Measurements from ENCODE around the gene PLCL1.

PLCL1 gene

DNA sequence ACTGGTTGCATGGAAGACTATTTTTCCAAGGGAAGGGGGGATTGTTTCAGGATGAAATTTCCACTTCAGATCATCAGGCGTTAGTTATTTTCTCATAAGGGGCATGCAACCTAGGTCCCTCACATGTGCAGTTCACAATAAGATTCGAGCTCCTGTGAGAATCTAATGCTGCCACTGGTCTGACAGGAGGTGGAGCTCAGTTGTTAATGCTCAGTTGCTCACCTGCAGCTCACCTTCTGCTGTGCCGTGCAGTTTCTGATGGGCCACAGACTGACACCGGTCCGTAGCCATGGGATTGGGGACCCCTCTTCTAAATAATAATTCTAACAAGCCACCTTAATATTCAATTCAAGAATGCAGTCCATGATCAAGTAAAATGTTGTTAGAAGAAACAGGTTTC is 34.9 kb downstream of the PLCL1 start:
- H3K27me3 ChIP-seq (ENCODE audit: control insufficient read depth, insufficient read depth, low read length): no peaks in the 10 kb centered on the region
- no peak overlapping the region for H3K27ac ChIP-seq (ENCODE audit: low read depth, low read length)
- no peaks in the 10 kb centered on the region for H3K9me3 ChIP-seq (ENCODE audit: control insufficient read depth, insufficient read depth, low read depth, low read length)
- no peak overlapping the region for H3K9ac ChIP-seq (ENCODE audit: low read length)
- no peaks in the 10 kb centered on the region for H3K4me1 ChIP-seq (ENCODE audit: control insufficient read depth, insufficient read depth, low read length)
- no peaks in the 10 kb centered on the region for H3K36me3 ChIP-seq (ENCODE audit: control insufficient read depth, insufficient read depth, low read length)
- no peak overlapping the region for H3K4me3 ChIP-seq (ENCODE audit: low read depth, low read length)

DNA sequence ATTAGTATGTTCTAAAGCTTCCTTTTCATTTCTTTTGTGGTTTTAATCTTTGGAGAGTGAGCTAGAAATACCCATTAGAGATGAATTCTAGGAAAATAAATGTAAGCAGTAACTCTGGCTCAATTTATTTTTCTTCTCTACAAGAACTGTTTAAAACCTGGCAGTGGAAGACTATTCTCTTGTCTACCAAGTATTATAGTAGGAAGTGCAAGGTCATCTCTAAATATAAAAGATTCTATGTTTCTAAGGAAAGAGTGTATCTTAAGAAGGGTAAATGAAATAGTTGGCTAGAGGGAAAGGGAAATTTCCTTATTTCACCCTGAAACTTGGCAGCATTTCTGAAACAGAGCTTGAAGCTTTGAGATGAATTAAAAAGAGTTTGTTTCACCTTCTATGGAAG is 35.5 kb downstream of the PLCL1 start:
- Histone ChIP-seq H3K4me1 (ENCODE audit: control insufficient read depth, insufficient read depth, low read length) (no peaks in the 10 kb centered on the region), H3K36me3 (ENCODE audit: control insufficient read depth, insufficient read depth, low read length) (no peaks in the 10 kb centered on the region), H3K27ac (ENCODE audit: low read depth, low read length) (no peak overlapping the region), H3K9ac (ENCODE audit: low read length) (no peak overlapping the region), H3K4me3 (ENCODE audit: low read depth, low read length) (no peak overlapping the region), H3K9me3 (ENCODE audit: control insufficient read depth, insufficient read depth, low read depth, low read length) (no peaks in the 10 kb centered on the region), H3K27me3 (ENCODE audit: control insufficient read depth, insufficient read depth, low read length) (no peaks in the 10 kb centered on the region)

DNA sequence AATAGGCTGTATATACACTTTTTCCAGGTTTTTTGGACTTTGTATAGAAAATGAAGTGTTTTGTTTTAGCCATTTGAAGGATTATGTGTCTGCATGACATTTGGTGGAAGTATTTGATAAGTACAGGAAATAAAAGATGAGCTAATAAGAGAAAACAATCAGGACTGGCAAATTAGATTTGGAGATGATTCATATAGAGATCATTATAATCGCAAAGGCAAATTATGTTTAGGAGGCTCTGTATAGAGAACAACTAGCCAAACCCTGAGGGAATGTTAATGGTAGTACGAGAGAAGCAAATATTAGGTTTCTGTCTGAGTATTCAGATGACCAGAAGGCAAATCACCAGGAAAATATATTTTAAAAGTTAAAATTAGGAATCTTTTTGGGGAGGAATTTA is 41.7 kb downstream of the PLCL1 start:
- H3K4me1 ChIP-seq (ENCODE audit: control insufficient read depth, insufficient read depth, low read length): no peaks in the 10 kb centered on the region
- no peaks in the 10 kb centered on the region for H3K36me3 ChIP-seq (ENCODE audit: control insufficient read depth, insufficient read depth, low read length)
- no peaks in the 10 kb centered on the region for H3K27me3 ChIP-seq (ENCODE audit: control insufficient read depth, insufficient read depth, low read length)
- H3K9ac ChIP-seq (ENCODE audit: low read length): no peak overlapping the region
- H3K4me3 ChIP-seq (ENCODE audit: low read depth, low read length): no peak overlapping the region
- no peak overlapping the region for H3K27ac ChIP-seq (ENCODE audit: low read depth, low read length)
- H3K9me3 ChIP-seq (ENCODE audit: control insufficient read depth, insufficient read depth, low read depth, low read length): no peaks in the 10 kb centered on the region

DNA sequence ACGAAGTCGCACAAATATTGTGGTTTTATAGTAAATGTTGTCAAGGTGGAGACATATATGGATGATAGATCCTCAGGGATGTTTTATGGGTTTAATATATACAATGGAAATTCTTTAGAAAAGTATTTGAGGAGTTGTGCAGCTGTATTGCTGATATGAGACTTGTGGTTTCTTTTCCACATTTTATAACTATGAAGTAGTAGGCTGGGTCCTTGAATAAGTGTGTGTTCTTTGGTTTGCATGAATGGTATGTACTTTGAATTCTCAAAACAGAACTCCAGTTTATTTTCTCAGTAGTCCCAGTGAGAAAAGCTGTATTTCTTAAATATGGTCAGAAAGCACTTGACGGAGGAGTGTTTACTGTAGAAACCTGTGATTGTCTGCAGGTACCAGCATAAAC is 42.4 kb downstream of the PLCL1 start:
- Histone ChIP-seq H3K27ac (ENCODE audit: low read depth, low read length) (no peak overlapping the region), H3K9ac (ENCODE audit: low read length) (no peak overlapping the region), H3K36me3 (ENCODE audit: control insufficient read depth, insufficient read depth, low read length) (no peaks in the 10 kb centered on the region)

DNA sequence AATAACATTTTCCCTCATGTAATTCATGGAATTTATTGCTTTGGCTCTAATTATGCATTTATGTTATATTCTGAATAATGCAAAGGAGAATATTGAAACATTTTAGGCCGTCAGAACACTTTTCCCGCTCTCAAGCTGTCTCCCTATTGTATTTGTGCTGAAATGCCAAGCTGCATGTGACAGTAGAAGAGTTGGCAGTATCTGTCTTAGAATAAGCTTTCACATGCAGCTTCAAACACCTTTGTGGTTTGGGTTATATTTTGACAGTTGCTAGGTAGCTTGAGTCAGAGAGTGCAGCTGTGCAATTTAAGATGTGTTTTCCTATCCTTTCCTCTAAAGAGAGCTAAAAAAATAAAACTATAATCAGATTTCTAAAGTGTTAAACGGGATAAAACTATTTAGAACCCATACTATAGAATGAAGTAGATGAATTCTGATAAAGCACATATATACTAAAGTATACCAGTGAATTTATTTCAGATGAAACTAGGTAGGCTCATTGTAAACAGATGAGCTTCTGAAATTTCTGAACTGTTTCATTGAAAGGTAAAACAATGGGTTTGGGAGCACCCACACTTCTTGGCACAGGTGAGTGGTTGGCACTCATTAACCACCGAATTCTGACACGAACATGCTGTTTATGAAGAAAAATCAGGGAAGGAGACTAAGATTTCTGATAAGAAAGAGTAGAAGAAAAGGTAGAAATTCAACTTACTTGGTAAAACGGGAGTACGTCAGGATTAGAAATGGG is 43.4 kb downstream of the PLCL1 start:
- no peaks in the 10 kb centered on the region for H3K4me1 ChIP-seq (ENCODE audit: control insufficient read depth, insufficient read depth, low read length)
- no peak overlapping the region for H3K27ac ChIP-seq (ENCODE audit: low read depth, low read length)
- no peak overlapping the region for H3K4me3 ChIP-seq (ENCODE audit: low read depth, low read length)
- H3K9me3 ChIP-seq (ENCODE audit: control insufficient read depth, insufficient read depth, low read depth, low read length): no peaks in the 10 kb centered on the region
- no peaks in the 10 kb centered on the region for H3K36me3 ChIP-seq (ENCODE audit: control insufficient read depth, insufficient read depth, low read length)
- no peak overlapping the region for H3K9ac ChIP-seq (ENCODE audit: low read length)
- H3K27me3 ChIP-seq (ENCODE audit: control insufficient read depth, insufficient read depth, low read length): no peaks in the 10 kb centered on the region

More for the DNA sequence above, 42.4 kb downstream of the PLCL1 start:
- Histone ChIP-seq H3K27me3 (ENCODE audit: control insufficient read depth, insufficient read depth, low read length) (no peaks in the 10 kb centered on the region), H3K4me1 (ENCODE audit: control insufficient read depth, insufficient read depth, low read length) (no peaks in the 10 kb centered on the region), H3K4me3 (ENCODE audit: low read depth, low read length) (no peak overlapping the region), H3K9me3 (ENCODE audit: control insufficient read depth, insufficient read depth, low read depth, low read length) (no peaks in the 10 kb centered on the region)

DNA sequence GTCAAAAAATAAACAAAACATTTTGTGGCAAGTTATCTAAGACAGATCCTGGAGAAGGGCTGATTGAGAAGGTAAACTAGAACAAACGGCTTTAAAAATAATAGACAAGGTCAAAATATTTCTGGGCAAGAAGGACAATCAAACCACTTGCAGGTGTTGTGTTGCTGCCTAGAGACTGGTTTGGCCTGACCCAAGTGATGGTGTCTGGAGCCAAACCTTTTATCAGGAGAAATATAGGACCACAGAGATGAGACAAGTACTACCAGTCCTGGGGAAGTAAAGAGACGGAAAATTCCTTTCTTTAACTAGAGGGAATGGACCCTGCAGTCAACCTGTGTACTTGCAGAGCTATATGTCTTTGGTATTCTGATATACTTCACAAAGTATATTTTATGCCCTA is 44.2 kb downstream of the PLCL1 start:
- Histone ChIP-seq H3K4me3 (ENCODE audit: low read depth, low read length) (no peak overlapping the region), H3K36me3 (ENCODE audit: control insufficient read depth, insufficient read depth, low read length) (no peaks in the 10 kb centered on the region), H3K27me3 (ENCODE audit: control insufficient read depth, insufficient read depth, low read length) (no peaks in the 10 kb centered on the region), H3K4me1 (ENCODE audit: control insufficient read depth, insufficient read depth, low read length) (no peaks in the 10 kb centered on the region), H3K9ac (ENCODE audit: low read length) (no peak overlapping the region), H3K27ac (ENCODE audit: low read depth, low read length) (no peak overlapping the region), H3K9me3 (ENCODE audit: control insufficient read depth, insufficient read depth, low read depth, low read length) (no peaks in the 10 kb centered on the region)

DNA sequence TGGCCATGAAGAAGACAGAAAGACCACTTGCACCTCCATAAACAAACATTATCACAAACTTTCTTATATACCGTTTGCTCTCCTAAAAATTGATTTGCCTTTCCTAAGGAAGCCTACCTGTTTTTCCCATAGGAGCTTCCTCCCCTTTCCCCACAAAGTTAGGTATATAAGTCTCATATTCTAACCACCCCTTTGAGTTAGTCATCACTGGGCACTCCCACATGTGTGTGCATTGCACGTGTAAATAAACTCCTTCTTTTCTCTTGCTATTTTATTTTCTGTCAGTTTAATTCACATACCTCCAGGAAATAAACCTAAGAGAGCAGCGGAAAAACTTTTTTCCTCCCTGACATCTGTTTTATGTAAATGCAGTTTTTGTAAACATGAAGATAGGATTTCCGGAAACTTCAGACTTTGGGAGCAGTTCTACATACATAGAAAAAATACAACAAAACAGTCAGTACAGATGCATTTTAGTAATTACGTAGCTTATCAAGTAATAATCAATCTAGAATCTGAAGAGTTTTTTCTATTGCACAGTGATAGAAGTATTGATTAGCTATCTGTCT is 46.6 kb downstream of the PLCL1 start:
- H3K4me3 ChIP-seq (ENCODE audit: low read depth, low read length): no peak overlapping the region
- H3K36me3 ChIP-seq (ENCODE audit: control insufficient read depth, insufficient read depth, low read length): no peaks in the 10 kb centered on the region
- no peaks in the 10 kb centered on the region for H3K4me1 ChIP-seq (ENCODE audit: control insufficient read depth, insufficient read depth, low read length)
- no peaks in the 10 kb centered on the region for H3K27me3 ChIP-seq (ENCODE audit: control insufficient read depth, insufficient read depth, low read length)
- no peak overlapping the region for H3K9ac ChIP-seq (ENCODE audit: low read length)
- H3K27ac ChIP-seq (ENCODE audit: low read depth, low read length): no peak overlapping the region
- no peaks in the 10 kb centered on the region for H3K9me3 ChIP-seq (ENCODE audit: control insufficient read depth, insufficient read depth, low read depth, low read length)

DNA sequence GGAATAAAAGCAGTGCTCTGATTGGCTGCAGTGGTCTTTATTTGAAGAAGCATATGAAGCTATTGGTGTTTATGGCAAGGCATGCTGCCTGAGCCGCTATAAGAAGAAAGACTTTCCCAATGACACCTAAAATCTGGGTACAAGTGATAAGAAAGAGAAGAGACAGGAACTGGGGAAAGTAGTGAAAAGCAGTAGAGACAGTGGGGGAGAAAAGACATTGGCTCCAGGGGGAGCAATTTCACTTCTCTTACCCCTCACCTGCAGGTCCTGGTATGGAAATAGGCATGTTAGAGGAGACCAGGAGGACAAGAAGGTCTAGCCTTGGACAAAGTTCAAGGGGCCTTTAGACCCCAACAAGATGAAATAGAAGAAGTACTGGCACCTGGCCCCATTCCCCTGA is 47.1 kb downstream of the PLCL1 start:
- Histone ChIP-seq H3K4me3 (ENCODE audit: low read depth, low read length) (no peak overlapping the region), H3K9me3 (ENCODE audit: control insufficient read depth, insufficient read depth, low read depth, low read length) (no peaks in the 10 kb centered on the region), H3K36me3 (ENCODE audit: control insufficient read depth, insufficient read depth, low read length) (no peaks in the 10 kb centered on the region), H3K4me1 (ENCODE audit: control insufficient read depth, insufficient read depth, low read length) (no peaks in the 10 kb centered on the region), H3K9ac (ENCODE audit: low read length) (no peak overlapping the region), H3K27ac (ENCODE audit: low read depth, low read length) (no peak overlapping the region), H3K27me3 (ENCODE audit: control insufficient read depth, insufficient read depth, low read length) (no peaks in the 10 kb centered on the region)

DNA sequence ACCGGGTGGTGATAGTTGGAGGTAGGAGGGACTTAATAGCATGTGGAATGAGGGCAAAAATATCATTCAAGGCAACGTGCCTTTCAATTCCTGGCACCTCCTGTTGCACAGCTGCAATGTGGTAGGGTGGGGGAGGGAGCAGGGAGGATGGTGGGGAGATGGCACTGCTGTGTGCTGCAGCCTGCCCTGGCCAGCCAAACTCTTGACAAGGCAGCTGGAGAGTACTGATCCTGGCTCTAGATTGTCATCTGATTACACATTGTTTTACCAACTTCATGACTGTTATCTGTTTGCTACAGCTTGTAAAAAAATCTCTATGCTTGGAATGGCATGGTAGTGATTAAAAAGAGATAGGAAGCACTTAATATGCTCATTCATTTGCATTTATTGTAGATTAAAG is 47.7 kb downstream of the PLCL1 start:
- Histone ChIP-seq H3K4me3 (ENCODE audit: low read depth, low read length) (no peak overlapping the region), H3K9ac (ENCODE audit: low read length) (no peak overlapping the region), H3K27me3 (ENCODE audit: control insufficient read depth, insufficient read depth, low read length) (no peaks in the 10 kb centered on the region), H3K9me3 (ENCODE audit: control insufficient read depth, insufficient read depth, low read depth, low read length) (no peaks in the 10 kb centered on the region), H3K4me1 (ENCODE audit: control insufficient read depth, insufficient read depth, low read length) (0 out of 2 replicates have a peak, but pooled peaks cover under 1% of the 10 kb centered on the region), H3K36me3 (ENCODE audit: control insufficient read depth, insufficient read depth, low read length) (no peaks in the 10 kb centered on the region), H3K27ac (ENCODE audit: low read depth, low read length) (no peak overlapping the region)

DNA sequence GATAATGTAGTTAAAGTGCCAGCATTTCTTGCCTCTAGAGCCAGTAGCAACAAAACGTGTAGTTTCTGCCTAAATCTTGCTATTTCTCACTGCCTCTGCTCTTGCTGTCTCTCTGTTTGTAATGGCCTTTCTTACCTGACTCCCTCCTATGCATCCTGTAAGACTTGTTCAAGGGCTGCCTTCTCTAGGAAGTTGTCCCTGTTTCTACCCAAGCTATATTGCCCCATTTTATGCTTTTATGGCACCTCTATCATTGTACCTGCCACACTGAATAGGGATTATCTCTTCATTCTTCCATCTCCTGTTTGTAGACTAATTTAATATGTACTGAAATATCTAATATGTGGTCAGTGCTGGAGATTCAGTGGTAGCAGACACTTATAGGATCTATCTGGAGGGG is 49.2 kb downstream of the PLCL1 start:
- Histone ChIP-seq H3K27me3 (ENCODE audit: control insufficient read depth, insufficient read depth, low read length) (no peaks in the 10 kb centered on the region), H3K4me1 (ENCODE audit: control insufficient read depth, insufficient read depth, low read length) (0 out of 2 replicates have a peak, but pooled peaks cover 7% of the 10 kb centered on the region), H3K27ac (ENCODE audit: low read depth, low read length) (no peak overlapping the region), H3K36me3 (ENCODE audit: control insufficient read depth, insufficient read depth, low read length) (no peaks in the 10 kb centered on the region), H3K9me3 (ENCODE audit: control insufficient read depth, insufficient read depth, low read depth, low read length) (peaks cover 1% of the 10 kb centered on the region; the same call in 1 of the 2 replicates), H3K4me3 (ENCODE audit: low read depth, low read length) (no peak overlapping the region), H3K9ac (ENCODE audit: low read length) (no peak overlapping the region)

DNA sequence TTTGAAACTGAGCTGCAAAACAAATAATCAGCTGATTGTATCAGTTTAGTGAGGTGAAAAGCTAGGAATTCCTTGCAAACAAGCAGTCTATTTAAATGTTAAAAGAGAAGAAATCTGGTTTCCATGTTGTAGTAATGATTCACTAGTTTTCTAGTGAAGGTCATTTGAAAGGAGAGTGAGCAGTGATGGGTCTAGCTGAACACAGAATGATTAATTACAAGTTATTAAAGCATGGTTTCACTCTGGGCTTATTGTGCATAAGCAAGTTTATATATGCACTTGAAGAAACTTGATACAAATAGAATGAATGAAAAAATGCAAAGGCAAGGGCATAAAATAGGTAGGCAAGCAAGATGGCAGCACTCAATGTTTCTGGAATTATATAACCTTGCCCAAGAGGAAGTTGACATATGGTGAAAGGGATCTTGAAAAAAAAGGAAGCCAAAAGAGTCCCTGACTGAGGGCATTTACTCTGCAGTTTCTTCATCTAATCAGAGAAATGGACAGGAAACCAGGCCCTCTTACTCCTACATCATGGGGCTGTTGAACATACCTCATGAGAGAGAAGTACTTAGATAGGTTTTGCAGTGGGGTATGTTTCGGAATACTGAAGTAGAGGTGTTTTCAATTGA is 53.2 kb downstream of the PLCL1 start:
- H3K27ac ChIP-seq (ENCODE audit: low read depth, low read length): no peak overlapping the region
- H3K4me3 ChIP-seq (ENCODE audit: low read depth, low read length): no peak overlapping the region
- peaks cover 5% of the 10 kb centered on the region for H3K9me3 ChIP-seq (ENCODE audit: control insufficient read depth, insufficient read depth, low read depth, low read length)
- no peaks in the 10 kb centered on the region for H3K27me3 ChIP-seq (ENCODE audit: control insufficient read depth, insufficient read depth, low read length)
- 0 out of 2 replicates have a peak, but pooled peaks cover 7% of the 10 kb centered on the region for H3K4me1 ChIP-seq (ENCODE audit: control insufficient read depth, insufficient read depth, low read length)
- no peak overlapping the region for H3K9ac ChIP-seq (ENCODE audit: low read length)
- no peaks in the 10 kb centered on the region for H3K36me3 ChIP-seq (ENCODE audit: control insufficient read depth, insufficient read depth, low read length)
